Liver (tissue), 3 donors: ENCODE measurements around the gene OSGEP.

Source experiments
- GABPA ChIP-seq, 2 donors: IDR thresholded peaks in 1 of 2; conservative IDR thresholded peaks in 1 of 2; 2 replicates each; pipeline ENCODE4 v1.6.1; 2016; ENCODE audit warnings: antibody characterized with exemption in 2 of 2, mild to moderate bottlenecking in 1 of 2, moderate library complexity in 1 of 2
- TF ChIP-seq, protein P1 (sequence below): fragments of 150-350 bp; IDR thresholded peaks from 2 replicates; pipeline ENCODE4 v1.5.1; 2017; ENCODE audit warnings: improper control_type of control experiment, low read depth, low read length; ENCODE audit not compliant: missing input control
- TF ChIP-seq, protein P2 (sequence below): IDR thresholded peaks from 2 replicates; pipeline ENCODE4 v1.6.1; 2016; ENCODE audit warnings: antibody characterized with exemption
- TF ChIP-seq, protein P3 (sequence below): IDR thresholded peaks from 2 replicates; pipeline ENCODE4 v1.6.1; 2016; ENCODE audit warnings: antibody characterized with exemption, mild to moderate bottlenecking
- donor health status: healthy.
- donor health status: healthy.

DNA sequence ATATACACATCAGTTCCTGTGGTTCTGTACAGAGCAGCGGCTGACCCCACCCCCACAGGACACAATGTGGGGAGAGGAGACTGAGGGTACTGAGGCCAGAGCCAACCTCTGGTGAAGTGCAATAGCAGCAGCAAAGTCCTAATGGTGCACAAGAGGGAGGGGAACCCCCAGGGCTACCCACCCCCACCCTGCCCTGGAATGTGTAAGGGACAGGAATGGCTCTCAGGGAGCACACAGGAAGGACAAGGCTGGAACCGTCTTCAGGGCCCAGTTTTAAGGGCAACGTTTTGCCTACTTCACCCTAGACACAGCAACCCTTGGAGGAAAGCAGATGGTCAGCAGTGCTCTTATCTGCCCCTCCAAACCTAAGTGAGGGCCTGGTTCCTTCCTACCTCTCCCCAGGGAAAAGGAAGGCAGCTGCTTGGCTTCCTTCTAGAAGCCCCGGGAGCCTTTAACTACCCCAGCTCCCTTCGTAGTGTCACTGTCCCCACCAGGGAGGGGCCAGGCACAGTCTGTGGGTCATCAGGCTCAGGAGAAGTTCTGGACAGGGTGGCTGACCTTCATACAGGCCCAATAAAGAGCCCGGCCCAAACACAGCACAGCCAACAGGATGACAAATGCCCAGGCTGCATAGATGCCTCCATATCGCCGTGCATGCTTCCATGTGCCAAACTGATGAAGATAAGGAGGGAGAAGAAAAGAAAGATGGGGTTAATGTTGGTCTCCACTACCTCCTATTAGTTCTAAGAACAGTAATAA is 3.6 kb upstream of the OSGEP start:
- TF ChIP-seq, protein P1, sequence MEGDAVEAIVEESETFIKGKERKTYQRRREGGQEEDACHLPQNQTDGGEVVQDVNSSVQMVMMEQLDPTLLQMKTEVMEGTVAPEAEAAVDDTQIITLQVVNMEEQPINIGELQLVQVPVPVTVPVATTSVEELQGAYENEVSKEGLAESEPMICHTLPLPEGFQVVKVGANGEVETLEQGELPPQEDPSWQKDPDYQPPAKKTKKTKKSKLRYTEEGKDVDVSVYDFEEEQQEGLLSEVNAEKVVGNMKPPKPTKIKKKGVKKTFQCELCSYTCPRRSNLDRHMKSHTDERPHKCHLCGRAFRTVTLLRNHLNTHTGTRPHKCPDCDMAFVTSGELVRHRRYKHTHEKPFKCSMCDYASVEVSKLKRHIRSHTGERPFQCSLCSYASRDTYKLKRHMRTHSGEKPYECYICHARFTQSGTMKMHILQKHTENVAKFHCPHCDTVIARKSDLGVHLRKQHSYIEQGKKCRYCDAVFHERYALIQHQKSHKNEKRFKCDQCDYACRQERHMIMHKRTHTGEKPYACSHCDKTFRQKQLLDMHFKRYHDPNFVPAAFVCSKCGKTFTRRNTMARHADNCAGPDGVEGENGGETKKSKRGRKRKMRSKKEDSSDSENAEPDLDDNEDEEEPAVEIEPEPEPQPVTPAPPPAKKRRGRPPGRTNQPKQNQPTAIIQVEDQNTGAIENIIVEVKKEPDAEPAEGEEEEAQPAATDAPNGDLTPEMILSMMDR = no peak
- TF ChIP-seq, protein P2, sequence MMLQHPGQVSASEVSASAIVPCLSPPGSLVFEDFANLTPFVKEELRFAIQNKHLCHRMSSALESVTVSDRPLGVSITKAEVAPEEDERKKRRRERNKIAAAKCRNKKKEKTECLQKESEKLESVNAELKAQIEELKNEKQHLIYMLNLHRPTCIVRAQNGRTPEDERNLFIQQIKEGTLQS = no peak
- no peak for TF ChIP-seq GABPA (IDR thresholded peaks at IDR 0.05 in 1 of 2, conservative IDR thresholded peaks at IDR 0.05 in 1 of 2)
- TF ChIP-seq, protein P3, sequence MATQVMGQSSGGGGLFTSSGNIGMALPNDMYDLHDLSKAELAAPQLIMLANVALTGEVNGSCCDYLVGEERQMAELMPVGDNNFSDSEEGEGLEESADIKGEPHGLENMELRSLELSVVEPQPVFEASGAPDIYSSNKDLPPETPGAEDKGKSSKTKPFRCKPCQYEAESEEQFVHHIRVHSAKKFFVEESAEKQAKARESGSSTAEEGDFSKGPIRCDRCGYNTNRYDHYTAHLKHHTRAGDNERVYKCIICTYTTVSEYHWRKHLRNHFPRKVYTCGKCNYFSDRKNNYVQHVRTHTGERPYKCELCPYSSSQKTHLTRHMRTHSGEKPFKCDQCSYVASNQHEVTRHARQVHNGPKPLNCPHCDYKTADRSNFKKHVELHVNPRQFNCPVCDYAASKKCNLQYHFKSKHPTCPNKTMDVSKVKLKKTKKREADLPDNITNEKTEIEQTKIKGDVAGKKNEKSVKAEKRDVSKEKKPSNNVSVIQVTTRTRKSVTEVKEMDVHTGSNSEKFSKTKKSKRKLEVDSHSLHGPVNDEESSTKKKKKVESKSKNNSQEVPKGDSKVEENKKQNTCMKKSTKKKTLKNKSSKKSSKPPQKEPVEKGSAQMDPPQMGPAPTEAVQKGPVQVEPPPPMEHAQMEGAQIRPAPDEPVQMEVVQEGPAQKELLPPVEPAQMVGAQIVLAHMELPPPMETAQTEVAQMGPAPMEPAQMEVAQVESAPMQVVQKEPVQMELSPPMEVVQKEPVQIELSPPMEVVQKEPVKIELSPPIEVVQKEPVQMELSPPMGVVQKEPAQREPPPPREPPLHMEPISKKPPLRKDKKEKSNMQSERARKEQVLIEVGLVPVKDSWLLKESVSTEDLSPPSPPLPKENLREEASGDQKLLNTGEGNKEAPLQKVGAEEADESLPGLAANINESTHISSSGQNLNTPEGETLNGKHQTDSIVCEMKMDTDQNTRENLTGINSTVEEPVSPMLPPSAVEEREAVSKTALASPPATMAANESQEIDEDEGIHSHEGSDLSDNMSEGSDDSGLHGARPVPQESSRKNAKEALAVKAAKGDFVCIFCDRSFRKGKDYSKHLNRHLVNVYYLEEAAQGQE = no peak
